D721Med (cell line): ENCODE data around the gene MYO9B.

Experiments used
- DNase-seq: peaks from one replicate; pipeline ENCODE4 v3.0.0; 2011; ENCODE audit warnings: low spot score; ENCODE audit not compliant: insufficient read length
- FAIRE-seq: peaks from 2 replicates; lab custom pipeline; 2011; peaks lifted over from hg19 to GRCh38; lab: Jason Lieb, UNC
- CTCF ChIP-seq: IDR thresholded peaks from 2 replicates; pipeline ENCODE4 v1.5.1; 2012; ENCODE audit warnings: mild to moderate bottlenecking, control low read depth; ENCODE audit not compliant: insufficient read depth; ENCODE audit errors: missing control alignments

MYO9B gene

GRCh38 chr19:17242431-17243208, 167.0 kb downstream of the MYO9B start:
- TF ChIP-seq CTCF: no peak
- DNase-seq (no peak), FAIRE-seq (no peak)

- DNase-seq: no peak
- TF ChIP-seq CTCF: no peak
- no peak for FAIRE-seq
Observed at GRCh38 chr19:17243211-17243829, 167.7 kb downstream of the MYO9B start.

- DNase-seq (no peak), FAIRE-seq (no peak)
- TF ChIP-seq CTCF: no peak
Observed at GRCh38 chr19:17243830-17244617, 168.4 kb downstream of the MYO9B start.

DNA sequence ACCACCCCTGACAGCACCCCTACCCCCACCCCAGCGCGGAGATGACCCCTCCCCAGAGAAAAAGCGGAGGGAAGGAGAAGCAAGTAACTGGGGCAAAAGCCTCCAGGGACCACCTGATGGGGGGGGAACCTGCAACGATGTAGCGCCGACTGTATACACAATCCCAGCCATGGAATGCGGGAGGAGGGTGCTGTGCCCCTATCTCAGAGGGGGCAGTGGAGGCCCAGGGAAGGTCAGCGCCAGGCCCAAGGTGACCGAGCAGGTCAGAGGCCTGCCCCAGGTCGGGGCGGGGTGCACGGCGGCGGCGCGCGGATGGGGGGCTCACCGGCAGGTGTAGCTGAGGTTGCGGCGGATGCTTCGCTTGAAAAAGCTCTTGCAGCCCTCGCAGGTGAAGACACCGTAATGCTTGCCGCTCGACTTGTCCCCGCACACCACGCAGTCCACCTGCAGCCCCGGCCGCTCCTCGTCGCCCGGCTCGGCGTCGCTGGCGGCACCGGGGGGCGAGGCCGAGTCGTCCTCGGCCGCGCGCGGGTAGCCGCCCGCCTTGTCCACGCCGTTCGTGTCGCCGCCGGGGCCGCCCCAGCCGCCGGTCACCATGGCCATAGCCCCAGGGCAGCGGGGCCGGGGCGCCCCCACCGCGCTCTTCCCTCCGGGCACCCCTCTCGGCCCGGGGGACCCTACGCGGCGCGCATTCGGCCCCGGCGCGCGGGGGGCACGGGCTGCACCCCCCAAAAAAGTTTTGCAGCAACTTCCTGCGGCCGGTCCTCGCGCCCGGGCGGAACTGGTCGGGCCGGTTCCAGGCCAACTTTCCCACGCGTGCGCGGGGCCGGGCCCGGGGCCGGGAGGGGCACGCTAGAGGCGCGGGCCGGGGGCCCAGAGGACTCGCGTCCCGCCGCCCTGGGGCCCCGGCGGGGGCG, 169.3 kb downstream of the MYO9B start:
- FAIRE-seq: no peak
- TF ChIP-seq CTCF: no peak
- DNase-seq: no peak

GRCh38 chr19:17245535-17245984, 170.0 kb downstream of the MYO9B start, which contains the start of gene NR2F6:
Gene NR2F6 (minus strand): TSS chr19:17245919. CDS start chr19:17245220, 699 bp downstream.
- FAIRE-seq: no peak
- no peak for TF ChIP-seq CTCF
- no peak for DNase-seq

- FAIRE-seq (no peak), DNase-seq (no peak)
- no peak for TF ChIP-seq CTCF
Observed at GRCh38 chr19:17246681-17247425, 171.3 kb downstream of the MYO9B start.
